ENCODE measurements around the gene FOXL3. TPM values are rescaled to one million over a fixed set of nuclear protein-coding genes. Genes with fewer than 3 reads are reported as not detected.
A peak's percentile ranks its signal among the peaks of the same experiment; 100 is the strongest.
"Not testable (repeated sequence)": the region's sequence is repeated elsewhere in the genome, so short reads cannot be mapped to it uniquely, and the experiment has no call there.

The FOXL3 gene
- polyA plus RNA-seq, 3 donors: not detected

GRCh38 chr7:262251-262572 is 27.8 kb upstream of the FOXL3 start:
- H3K4me1 Mint-ChIP-seq: peaks cover 5% of the 10 kb centered on the region
- intact Hi-C loops (cut with micrococcal nuclease): no loop called here
- Histone ChIP-seq H3K27me3 (ENCODE audit: control insufficient read depth in 2 of 2, insufficient read depth in 2 of 2, low read length in 2 of 2) (no peaks in the 10 kb centered on the region), H2AFZ (ENCODE audit: insufficient read depth, low read depth, low read length, poor library complexity, severe bottlenecking) (no peak overlapping the region), H3K27ac (ENCODE audit: low read depth in 1 of 2, low read length in 2 of 2) (no peak overlapping the region), H3K36me3 (replicated peaks in 1 of 2; ENCODE audit: control insufficient read depth in 1 of 2, insufficient read depth in 2 of 2, low read length in 2 of 2) (peaks cover 24 to 42% of the 10 kb centered on the region in 2 donors), H4K20me1 (ENCODE audit: insufficient read depth, low read length) (no peaks in the 10 kb centered on the region), H3K9ac (ENCODE audit: insufficient read depth, low read length, poor library complexity, severe bottlenecking) (no peak overlapping the region), H3K79me2 (ENCODE audit: insufficient read depth, low read length) (no peaks in the 10 kb centered on the region), H3K9me3 (replicated peaks in 1 of 2; ENCODE audit: control insufficient read depth in 1 of 2, insufficient read depth in 1 of 2, low read length in 2 of 2) (peaks cover 61 to 76% of the 10 kb centered on the region in 2 donors), H3K4me2 (replicated peaks; ENCODE audit: extremely low read depth, low read length, poor library complexity, severe bottlenecking) (no peak overlapping the region), H3K4me1 (ENCODE audit: control insufficient read depth in 1 of 2, insufficient read depth in 2 of 2, low read length in 2 of 2) (peaks cover 11 to 15% of the 10 kb centered on the region in 2 donors), H3K4me3 (replicated peaks in 1 of 3; ENCODE audit: low read depth in 2 of 3, low read length in 3 of 3) (peak overlapping the region in 1 of 3 experiments; percentile 0)
- TF ChIP-seq CTCF (IDR thresholded peaks at IDR 0.05): no peak
- peaks cover 25 to 45% of the 10 kb centered on the region in 2 donors for H3K36me3 Mint-ChIP-seq
- 98% methylated on average over 9 of the region's 9 CpGs for WGBS (ENCODE audit: insufficient coverage)
- H3K4me3 Mint-ChIP-seq: no peak overlapping the region
- H3K27me3 Mint-ChIP-seq (ENCODE audit: low read depth in 3 of 3): peaks cover 0 to 10% (median 4%) of the 10 kb centered on the region in 3 donors
- no peak for DNase-seq
- peaks cover 54 to 69% (median 58%) of the 10 kb centered on the region in 7 donors for H3K9me3 Mint-ChIP-seq
- peak overlapping the region in 4 of 7 donors; percentile 35 to 83 (median 54) for H3K27ac Mint-ChIP-seq

GRCh38 chr7:262631-263311 is 27.2 kb upstream of the FOXL3 start:
- H3K27me3 ChIP-seq (ENCODE audit: control insufficient read depth in 2 of 2, insufficient read depth in 2 of 2, low read length in 2 of 2); intact Hi-C loops (cut with micrococcal nuclease); H3K4me2 ChIP-seq (replicated peaks; ENCODE audit: extremely low read depth, low read length, poor library complexity, severe bottlenecking); H3K27ac ChIP-seq (ENCODE audit: low read depth in 1 of 2, low read length in 2 of 2); H3K79me2 ChIP-seq (ENCODE audit: insufficient read depth, low read length); H3K4me3 ChIP-seq (replicated peaks in 1 of 3; ENCODE audit: low read depth in 2 of 3, low read length in 3 of 3); H3K4me3 Mint-ChIP-seq; H2AFZ ChIP-seq (ENCODE audit: insufficient read depth, low read depth, low read length, poor library complexity, severe bottlenecking); H4K20me1 ChIP-seq (ENCODE audit: insufficient read depth, low read length); H3K4me1 Mint-ChIP-seq; H3K9ac ChIP-seq (ENCODE audit: insufficient read depth, low read length, poor library complexity, severe bottlenecking): not testable (repeated sequence)
- 95% methylated on average over 14 of the region's 31 CpGs for WGBS (ENCODE audit: insufficient coverage)
- peak; percentile 40 for TF ChIP-seq CTCF (IDR thresholded peaks at IDR 0.05)
- Mint-ChIP-seq H3K27ac (peak overlapping the region in 2 of 7 donors; percentile 48 to 83), H3K27me3 (ENCODE audit: low read depth in 3 of 3) (peaks cover 2 to 12% (median 4%) of the 10 kb centered on the region in 3 donors), H3K36me3 (peaks cover 25 to 41% of the 10 kb centered on the region in 2 donors), H3K9me3 (peaks cover 51 to 64% (median 56%) of the 10 kb centered on the region in 7 donors)
- DNase-seq: peak in 1 of 3 donors; percentile 23
- Histone ChIP-seq H3K9me3 (replicated peaks in 1 of 2; ENCODE audit: control insufficient read depth in 1 of 2, insufficient read depth in 1 of 2, low read length in 2 of 2) (peaks cover 56 to 70% of the 10 kb centered on the region in 2 donors), H3K36me3 (replicated peaks in 1 of 2; ENCODE audit: control insufficient read depth in 1 of 2, insufficient read depth in 2 of 2, low read length in 2 of 2) (peaks cover 21 to 37% of the 10 kb centered on the region in 2 donors), H3K4me1 (ENCODE audit: control insufficient read depth in 1 of 2, insufficient read depth in 2 of 2, low read length in 2 of 2) (peaks cover 11 to 15% of the 10 kb centered on the region in 2 donors)
